SKM-1 treated with dmso at 0.1 percent for 144 hours (cell line): ENCODE measurements around the gene RERE.
A peak's percentile ranks its signal among the peaks of the same experiment; 100 is the strongest.

Experiments
- DNase-seq: peaks from one replicate; lab custom pipeline; 2025; ENCODE audit not compliant: unreplicated experiment; lab: John Stamatoyannopoulos, UW

The RERE gene

DNA sequence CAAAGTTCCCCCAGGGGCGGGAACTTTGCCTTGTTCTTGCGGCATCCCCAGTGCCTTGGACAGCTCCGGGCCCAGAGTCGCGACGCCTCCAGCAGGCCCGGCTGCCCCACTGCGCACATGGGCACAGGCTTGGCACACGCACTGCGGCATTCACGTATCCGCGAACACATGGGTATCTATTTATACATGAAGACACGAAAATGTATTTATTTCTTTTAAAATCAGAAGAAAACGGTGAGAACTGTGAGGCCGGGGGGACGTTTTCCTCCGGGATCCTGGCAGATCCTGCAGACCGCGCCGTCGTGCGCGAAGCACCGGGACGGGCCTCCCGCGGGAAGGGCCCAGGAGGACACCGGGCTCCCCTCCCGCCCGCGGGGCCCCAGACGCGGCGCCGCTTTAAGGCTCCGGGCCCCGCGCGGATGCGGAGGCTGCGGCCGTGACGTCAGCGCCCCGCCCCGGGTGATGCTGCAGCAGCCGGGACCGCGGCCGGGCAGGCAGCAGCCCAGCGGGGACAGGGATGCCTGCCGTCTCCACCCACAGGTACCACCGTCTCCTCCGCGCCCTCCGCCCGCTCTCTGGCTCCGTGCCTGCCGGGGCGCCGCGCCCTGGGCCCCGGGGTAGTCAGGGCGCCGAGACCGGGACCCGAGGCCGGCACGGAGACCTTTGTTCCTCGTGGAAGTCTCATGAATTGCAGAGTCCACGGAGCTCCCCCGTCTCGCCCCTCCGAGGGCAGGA is 499.6 kb downstream of the RERE start, which contains the start of gene SLC45A1:
Gene SLC45A1, plus strand, starts transcription at position 468 of the 735 bp plus-strand sequence. CDS start 6,216 bp downstream, outside the sequence.
- DNase-seq = no peak

DNA sequence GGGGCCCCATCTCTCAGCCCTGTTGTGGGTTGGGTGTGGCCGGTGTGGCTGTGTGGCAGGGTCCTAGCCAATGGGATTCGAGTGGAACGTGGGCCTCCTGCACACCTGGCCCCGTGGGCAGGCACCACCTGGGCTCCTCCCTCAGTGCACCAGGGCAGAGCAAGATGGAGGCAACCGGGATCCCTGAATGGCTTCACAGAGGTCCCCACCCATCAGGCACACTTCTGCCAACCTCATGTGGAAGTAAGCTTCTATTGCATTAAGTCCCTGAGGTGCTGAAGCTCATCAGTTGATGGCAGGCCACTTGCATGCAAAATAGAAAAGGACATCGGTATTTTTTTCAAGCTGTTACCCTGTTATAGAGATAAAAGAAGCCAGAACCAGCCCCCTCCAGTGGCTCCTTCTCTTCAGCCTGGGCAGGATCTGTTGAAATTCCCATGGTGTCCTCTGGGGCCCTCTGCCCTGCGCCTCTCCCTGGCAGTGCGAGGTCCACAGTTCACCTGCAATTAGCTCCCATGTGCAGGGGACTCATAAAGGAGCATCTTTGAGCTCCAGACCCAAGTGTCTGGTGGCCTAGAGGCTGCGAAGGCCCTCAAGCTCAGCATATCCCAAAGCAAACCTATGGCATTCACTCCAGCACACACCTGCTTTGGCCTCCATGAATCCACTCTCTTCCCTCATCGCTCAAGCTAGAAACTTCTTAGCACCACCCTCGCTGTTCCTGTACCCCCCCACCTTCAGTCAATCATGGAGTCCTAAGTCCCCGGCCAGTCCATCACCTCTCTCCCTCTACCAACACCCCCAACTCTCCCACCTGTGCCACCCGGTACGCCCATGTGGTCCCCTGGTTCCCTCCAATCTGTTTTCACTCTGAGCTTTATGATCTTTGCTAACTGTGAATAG is 501.6 kb downstream of the RERE start:
- DNase-seq = no peak

DNA sequence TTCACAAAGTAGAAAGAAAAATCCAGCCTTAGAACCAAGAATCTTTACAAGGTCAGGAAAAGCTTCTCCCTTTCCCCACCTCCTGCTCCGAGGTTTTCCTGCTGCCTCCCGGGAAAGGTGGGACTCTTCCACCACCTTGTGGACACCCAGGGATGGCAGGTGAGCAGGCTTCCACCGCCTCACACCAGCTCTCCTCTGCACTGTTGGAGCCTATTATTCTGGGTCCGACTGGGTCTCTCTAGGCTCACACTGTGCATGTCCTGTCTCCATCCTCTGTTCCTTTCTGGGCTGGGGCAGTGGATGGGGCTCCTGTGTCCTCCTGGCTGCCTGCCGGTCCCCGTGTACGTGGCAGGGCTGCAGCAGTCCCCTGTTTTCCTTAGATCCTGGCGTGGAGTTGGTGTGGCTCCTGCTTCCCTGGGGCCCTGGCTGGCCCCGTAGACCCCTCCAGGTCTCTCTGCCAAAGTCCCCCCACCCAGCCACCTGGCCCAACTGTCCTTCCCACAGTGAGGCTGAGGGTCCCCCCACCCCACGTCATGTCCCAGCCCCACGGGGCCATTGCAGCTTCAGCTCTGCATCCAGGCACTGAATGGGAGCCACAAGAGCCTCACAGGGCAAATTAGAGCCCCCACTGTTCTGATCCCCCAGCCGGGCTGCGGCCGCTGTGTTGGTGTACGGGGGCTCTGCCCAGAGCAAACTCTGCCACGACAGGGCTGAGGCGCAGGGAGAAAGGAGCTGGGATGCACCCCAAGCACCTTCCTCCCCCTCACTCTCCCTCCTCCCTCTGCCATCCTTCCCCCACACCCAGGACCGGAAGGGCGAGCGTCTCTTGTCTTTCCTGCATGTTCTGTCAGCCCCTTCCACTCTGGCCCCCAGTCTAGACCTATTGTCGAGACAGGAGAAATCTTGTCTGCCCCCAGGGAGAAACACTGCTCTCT is 502.8 kb downstream of the RERE start:
- DNase-seq = peak; percentile 26

DNA sequence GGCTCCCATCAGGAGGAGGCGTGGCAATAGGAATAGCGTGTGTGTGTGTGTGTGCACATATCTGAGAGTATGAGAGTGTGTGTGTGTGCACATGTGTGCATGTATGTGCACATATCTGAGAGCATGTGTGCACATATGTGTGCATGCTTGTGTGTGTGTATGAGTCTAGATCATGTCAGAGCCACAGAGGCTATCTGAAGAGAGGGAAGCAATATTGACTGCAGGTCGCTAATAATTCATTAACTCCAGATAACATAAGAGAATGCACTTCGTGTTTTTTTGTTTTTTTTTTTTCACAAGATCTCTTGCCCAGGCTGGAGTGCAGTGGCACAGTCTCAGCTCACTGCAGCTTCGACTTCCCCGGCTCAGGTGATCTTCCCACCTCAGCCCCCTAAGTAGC is 504.2 kb downstream of the RERE start:
- no peak for DNase-seq

DNA sequence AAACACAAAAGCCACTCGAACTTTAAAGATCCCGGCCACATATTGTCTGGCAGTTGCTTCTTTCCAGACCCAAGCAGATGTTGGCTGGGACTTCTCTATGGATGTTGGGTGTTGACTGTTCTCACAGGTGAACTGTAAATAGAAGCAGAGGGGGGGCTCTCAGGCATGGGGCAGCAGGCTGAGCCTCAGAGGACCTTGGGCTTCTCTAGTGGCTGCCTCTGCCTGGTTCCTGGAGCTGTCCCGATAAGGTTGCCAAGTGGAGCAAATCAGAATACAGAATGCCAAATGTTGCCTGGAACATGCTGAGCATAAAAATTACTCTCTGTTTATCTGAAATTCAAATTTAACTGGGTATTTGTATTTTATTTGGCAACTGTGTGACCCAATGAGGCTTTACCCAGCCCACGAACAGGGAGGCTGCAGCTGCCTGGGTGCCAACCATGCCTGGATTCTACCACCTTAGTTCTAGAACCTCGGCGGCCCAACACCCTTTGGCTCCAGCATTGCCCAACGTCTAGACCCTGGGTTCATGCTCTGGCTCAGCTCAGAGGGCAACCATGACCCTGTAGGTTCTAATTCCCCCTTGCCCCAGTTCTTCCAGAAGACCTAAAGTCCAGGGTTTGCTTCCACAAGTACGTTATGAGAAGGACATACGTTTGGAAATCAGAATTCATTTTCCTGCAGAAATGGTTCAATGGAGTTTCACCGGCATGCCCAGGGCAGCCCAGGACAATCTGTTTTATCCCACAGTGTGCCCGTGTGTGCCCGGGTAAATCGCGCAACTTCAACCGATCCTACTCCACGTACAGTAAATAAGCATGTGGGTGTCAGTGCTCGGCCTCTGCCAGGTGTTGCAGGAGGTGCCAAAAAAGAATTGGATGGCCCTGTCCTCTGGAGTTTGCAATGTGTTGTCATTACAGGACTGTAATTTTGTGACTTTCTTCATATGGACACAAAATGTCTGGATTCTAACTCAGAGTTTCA is 504.9 kb downstream of the RERE start:
- no peak for DNase-seq

DNA sequence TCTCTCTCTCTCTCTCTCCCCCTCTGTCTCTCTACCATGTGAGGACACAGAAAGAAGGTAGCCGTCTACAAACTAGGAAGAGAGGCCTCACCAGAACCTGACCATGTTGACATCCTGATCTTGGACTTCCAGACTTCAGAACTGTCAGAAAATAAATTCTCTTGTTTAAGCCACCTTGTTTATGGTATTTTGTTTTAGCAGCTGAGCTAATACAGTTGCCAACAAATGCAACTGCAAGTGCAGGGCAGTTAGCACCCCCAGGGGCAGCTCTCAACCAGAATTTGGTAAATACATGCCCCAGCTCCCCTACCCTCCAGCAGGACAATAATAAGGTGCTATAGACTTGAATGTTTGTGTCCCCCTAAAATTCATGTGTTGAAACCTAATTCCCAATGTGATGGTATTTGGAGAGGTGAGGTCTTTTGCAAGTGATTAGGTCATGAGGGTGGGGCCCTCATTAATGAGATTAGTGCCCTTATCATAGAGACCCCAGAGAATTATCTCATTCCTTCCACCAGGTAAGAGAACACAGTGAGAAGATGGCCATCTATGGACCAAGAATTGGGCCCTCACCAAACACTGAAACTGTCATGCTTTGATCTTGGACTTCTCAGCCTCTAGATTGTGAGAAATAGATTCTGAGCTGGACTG is 506.2 kb downstream of the RERE start:
- DNase-seq = no peak

DNA sequence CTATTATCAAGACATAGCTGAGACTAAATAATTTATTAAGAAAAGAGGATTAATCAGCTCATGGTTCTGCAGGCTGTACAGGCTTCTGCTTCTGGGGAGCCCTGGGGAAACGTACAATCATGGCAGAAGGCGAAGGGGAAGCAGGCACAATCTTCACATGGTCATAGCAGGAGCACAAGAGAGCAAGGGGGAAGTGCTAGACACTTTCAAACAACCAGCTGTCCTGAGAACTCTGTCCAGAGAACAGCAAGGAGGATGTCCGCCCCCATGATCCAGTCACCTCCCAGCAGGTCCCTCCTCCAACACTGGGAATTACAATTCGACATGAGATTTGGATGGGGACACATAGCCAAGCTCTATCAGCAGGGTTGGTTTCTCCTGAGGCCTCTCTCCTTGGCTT is 509.8 kb downstream of the RERE start:
- no peak for DNase-seq

DNA sequence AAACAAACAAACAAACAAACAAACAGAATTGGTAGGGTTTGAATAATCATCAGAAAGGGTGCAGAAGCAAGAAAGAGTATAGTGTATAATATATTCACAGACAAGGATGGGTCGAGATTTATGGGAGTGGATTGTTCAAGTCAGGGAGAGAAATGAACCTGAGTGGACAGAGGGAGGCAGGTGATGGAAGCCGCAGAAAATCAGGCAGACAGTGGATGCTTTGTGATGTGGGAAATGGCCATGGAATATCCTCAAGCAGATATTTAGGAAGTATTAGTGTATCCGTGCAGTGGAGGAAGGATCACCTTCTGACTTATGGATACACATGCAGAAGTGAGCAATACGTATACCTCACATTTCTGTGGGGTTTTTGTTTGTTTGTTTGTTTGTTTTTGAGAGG is 513.6 kb downstream of the RERE start:
- no peak for DNase-seq

DNA sequence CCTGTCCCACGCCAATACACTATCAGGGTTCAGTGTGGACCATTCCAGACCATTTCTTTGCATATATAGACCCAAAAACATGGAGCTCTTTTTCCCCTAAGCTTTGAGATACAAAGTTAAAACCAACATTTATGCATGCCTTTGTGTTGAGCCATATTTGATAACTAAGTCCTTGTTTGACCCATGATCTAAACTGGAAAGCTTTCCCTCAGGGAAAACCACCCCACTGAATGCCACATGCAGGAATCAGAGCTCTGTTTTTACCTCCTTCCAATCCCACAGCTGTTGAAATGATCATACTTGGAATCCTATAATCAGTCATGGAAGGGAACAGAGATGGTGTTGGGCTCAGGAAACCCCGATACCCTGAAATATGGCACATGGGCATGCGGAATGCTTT is 514.3 kb downstream of the RERE start:
- no peak for DNase-seq
